HG02852 (cell line): Measurements from ENCODE around the gene LBH.

Experiments used
- ATAC-seq: cut with Tn5 transposase; IDR thresholded peaks from one replicate; pipeline ENCODE4 v1.9.1; 2021; ENCODE audit warnings: mild to moderate bottlenecking, moderate library complexity; ENCODE audit not compliant: unreplicated experiment

Gene LBH

GRCh38 chr2:30272286-30272685 is 41.0 kb downstream of the LBH start:
- no peak for ATAC-seq

- no peak for ATAC-seq
Observed at GRCh38 chr2:30272761-30273573, 41.6 kb downstream of the LBH start.

GRCh38 chr2:30273574-30273929 is 42.2 kb downstream of the LBH start:
- ATAC-seq, result no peak

- no peak for ATAC-seq
Observed at GRCh38 chr2:30275256-30275655, 43.9 kb downstream of the LBH start.

- ATAC-seq, result no peak
Observed at GRCh38 chr2:30276455-30276911, 45.1 kb downstream of the LBH start.

- no peak for ATAC-seq
Observed at GRCh38 chr2:30277582-30277981, 46.2 kb downstream of the LBH start.

- no peak for ATAC-seq
Observed at GRCh38 chr2:30278419-30278818, 47.1 kb downstream of the LBH start.

GRCh38 chr2:30280596-30281434 is 49.5 kb downstream of the LBH start:
- no peak for ATAC-seq

GRCh38 chr2:30282081-30282480 is 50.7 kb downstream of the LBH start:
- ATAC-seq, result peak; percentile 55

- ATAC-seq, result no peak
Observed at GRCh38 chr2:30282721-30283120, 51.4 kb downstream of the LBH start.

GRCh38 chr2:30283931-30284565 is 52.7 kb downstream of the LBH start:
- ATAC-seq, result no peak

- no peak for ATAC-seq
Observed at GRCh38 chr2:30285758-30286157, 54.4 kb downstream of the LBH start.

- no peak for ATAC-seq
Observed at GRCh38 chr2:30287190-30287840, 56.0 kb downstream of the LBH start.

GRCh38 chr2:30287857-30288513 is 56.7 kb downstream of the LBH start:
- ATAC-seq, result peak; percentile 69

- ATAC-seq, result no peak
Observed at GRCh38 chr2:30288561-30288960, 57.2 kb downstream of the LBH start.

GRCh38 chr2:30293303-30293921 is 62.1 kb downstream of the LBH start:
- no peak for ATAC-seq

- ATAC-seq, result no peak
Observed at GRCh38 chr2:30294133-30294532, 62.8 kb downstream of the LBH start.

GRCh38 chr2:30296496-30296895 is 65.2 kb downstream of the LBH start:
- no peak for ATAC-seq

- peak; percentile 42 for ATAC-seq
Observed at GRCh38 chr2:30298302-30298701, 67.0 kb downstream of the LBH start.

- ATAC-seq, result no peak
Observed at GRCh38 chr2:30300122-30300455, 68.8 kb downstream of the LBH start.
